HG03378 (cell line): Measurements from ENCODE around the gene UHRF2.
"Not testable (repeated sequence)": the region's sequence is repeated elsewhere in the genome, so short reads cannot be mapped to it uniquely, and the experiment has no call there.

Experiments
- ATAC-seq: cut with Tn5 transposase; IDR thresholded peaks from one replicate; pipeline ENCODE4 v1.9.1; 2021; ENCODE audit warnings: mild to moderate bottlenecking, moderate library complexity; ENCODE audit not compliant: unreplicated experiment

UHRF2 gene

GRCh38 chr9:6428940-6429889 is 16.2 kb downstream of the UHRF2 start:
- ATAC-seq, result peak; percentile 94

- no peak for ATAC-seq
Measured at GRCh38 chr9:6431038-6431437, 18.0 kb downstream of the UHRF2 start.

GRCh38 chr9:6433410-6433809 is 20.4 kb downstream of the UHRF2 start:
- ATAC-seq, result no peak

- no peak for ATAC-seq
Measured at GRCh38 chr9:6439051-6439703, 26.2 kb downstream of the UHRF2 start.

- ATAC-seq, result no peak
Measured at GRCh38 chr9:6440405-6440804, 27.4 kb downstream of the UHRF2 start.

- no peak for ATAC-seq
Measured at GRCh38 chr9:6441269-6441668, 28.3 kb downstream of the UHRF2 start.

GRCh38 chr9:6443661-6444060 is 30.7 kb downstream of the UHRF2 start:
- ATAC-seq, result no peak

- no peak for ATAC-seq
Measured at GRCh38 chr9:6444128-6444527, 31.1 kb downstream of the UHRF2 start.

GRCh38 chr9:6449086-6449485 is 36.1 kb downstream of the UHRF2 start:
- no peak for ATAC-seq

GRCh38 chr9:6449645-6450044 is 36.6 kb downstream of the UHRF2 start:
- no peak for ATAC-seq

- ATAC-seq, result no peak
Measured at GRCh38 chr9:6450641-6451375, 37.8 kb downstream of the UHRF2 start.

GRCh38 chr9:6455292-6455691 is 42.3 kb downstream of the UHRF2 start:
- ATAC-seq, result not testable (repeated sequence)

GRCh38 chr9:6458704-6459103 is 45.7 kb downstream of the UHRF2 start:
- ATAC-seq, result not testable (repeated sequence)

GRCh38 chr9:6459718-6460117 is 46.7 kb downstream of the UHRF2 start:
- ATAC-seq, result no peak

- ATAC-seq, result no peak
Measured at GRCh38 chr9:6460189-6460768, 47.3 kb downstream of the UHRF2 start.

- ATAC-seq, result no peak
Measured at GRCh38 chr9:6461619-6462018, 48.6 kb downstream of the UHRF2 start.

GRCh38 chr9:6467006-6467625 is 54.1 kb downstream of the UHRF2 start:
- no peak for ATAC-seq

- no peak for ATAC-seq
Measured at GRCh38 chr9:6471231-6471850, 58.3 kb downstream of the UHRF2 start.

- ATAC-seq, result no peak
Measured at GRCh38 chr9:6473151-6473550, 60.2 kb downstream of the UHRF2 start.

- ATAC-seq, result no peak
Measured at GRCh38 chr9:6479959-6480358, 67.0 kb downstream of the UHRF2 start.
